SK-N-SH treated with all-trans-retinoic acid at 6 μM for 48 hours (cell line): ENCODE data around the gene TNIP3.

Experiments
- ATAC-seq: fragments of 200-7000 bp; cut with Tn5 transposase; 3 replicates; pipeline ENCODE4 v1.9.1; 2020; ENCODE audit warnings: mild to moderate bottlenecking, moderate library complexity
- ARNTL ChIP-seq: fragments of 450-650 bp; formaldehyde crosslinking; IDR thresholded peaks from 2 replicates; pipeline ENCODE4 v1.5.0; 2020; ENCODE audit warnings: low read depth, mild to moderate bottlenecking, moderate library complexity, borderline replicate concordance
- BACH2 ChIP-seq: fragments of 250-450 bp; sonication (Bioruptor Pico); IDR thresholded peaks from 2 replicates; pipeline ENCODE4 v1.9.0; 2021; ENCODE audit warnings: mild to moderate bottlenecking, borderline replicate concordance
- CSDC2 ChIP-seq: fragments of 250-450 bp; sonication (Bioruptor Pico); IDR thresholded peaks from 2 replicates; pipeline ENCODE4 v1.5.0; 2020; ENCODE audit warnings: mild to moderate bottlenecking, moderate library complexity
- CSRNP3 ChIP-seq: fragments of 250-450 bp; sonication (Bioruptor Pico); IDR thresholded peaks from 2 replicates; pipeline ENCODE4 v1.5.1; 2021; ENCODE audit warnings: mild to moderate bottlenecking, moderate library complexity
- ESRRG ChIP-seq: fragments of 250-450 bp; sonication (Bioruptor Pico); IDR thresholded peaks from 2 replicates; pipeline ENCODE4 v1.6.1; 2021; ENCODE audit warnings: mild to moderate bottlenecking
- GLIS3 ChIP-seq: fragments of 250-450 bp; sonication (Bioruptor Pico); IDR thresholded peaks from 2 replicates; pipeline ENCODE4 v1.5.0; 2020; ENCODE audit warnings: mild to moderate bottlenecking, moderate library complexity
- ISL1 ChIP-seq: fragments of 250-450 bp; sonication (Bioruptor Pico); IDR thresholded peaks from 2 replicates; pipeline ENCODE4 v2.1.2; 2022; ENCODE audit warnings: mild to moderate bottlenecking, moderate library complexity
- OSR1 ChIP-seq: fragments of 250-450 bp; sonication (Bioruptor Pico); IDR thresholded peaks from 2 replicates; pipeline ENCODE4 v1.8.0; 2022; ENCODE audit warnings: moderate library complexity, mild to moderate bottlenecking, inconsistent platforms
- POU6F1 ChIP-seq: fragments of 250-450 bp; sonication (Bioruptor Pico); IDR thresholded peaks from 2 replicates; pipeline ENCODE4 v1.8.0; 2021; ENCODE audit warnings: low read depth, mild to moderate bottlenecking, moderate library complexity, borderline replicate concordance
- PPARA ChIP-seq: fragments of 250-450 bp; sonication (Bioruptor Pico); IDR thresholded peaks from 2 replicates; pipeline ENCODE4 v1.5.0; 2020; ENCODE audit warnings: mild to moderate bottlenecking, borderline replicate concordance
- RARB ChIP-seq: fragments of 250-450 bp; sonication (Bioruptor Pico); IDR thresholded peaks from 2 replicates; pipeline ENCODE4 v1.8.0; 2021; ENCODE audit warnings: mild to moderate bottlenecking, moderate library complexity
- SNAI2 ChIP-seq: fragments of 250-450 bp; sonication (Bioruptor Pico); IDR thresholded peaks from 2 replicates; pipeline ENCODE4 v1.5.0; 2020; ENCODE audit warnings: mild to moderate bottlenecking, moderate library complexity
- TCF4 ChIP-seq: fragments of 250-450 bp; sonication (Bioruptor Pico); IDR thresholded peaks from 2 replicates; pipeline ENCODE4 v1.8.0; 2021; ENCODE audit warnings: mild to moderate bottlenecking, moderate library complexity, borderline replicate concordance
- TOX ChIP-seq: fragments of 250-450 bp; sonication (Bioruptor Pico); IDR thresholded peaks from 2 replicates; pipeline ENCODE4 v1.8.0; 2021; ENCODE audit warnings: mild to moderate bottlenecking, moderate library complexity, borderline replicate concordance
- TSHZ2 ChIP-seq: fragments of 250-450 bp; sonication (Bioruptor Pico); IDR thresholded peaks from 2 replicates; pipeline ENCODE4 v1.5.0; 2020; ENCODE audit warnings: mild to moderate bottlenecking, moderate library complexity
- ZC3H10 ChIP-seq: fragments of 250-450 bp; sonication (Bioruptor Pico); IDR thresholded peaks from 2 replicates; pipeline ENCODE4 v1.5.1; 2021; ENCODE audit warnings: mild to moderate bottlenecking, moderate library complexity
- ZFP3 ChIP-seq: fragments of 250-450 bp; sonication (Bioruptor Pico); IDR thresholded peaks from 2 replicates; pipeline ENCODE4 v1.5.0; 2020; ENCODE audit warnings: mild to moderate bottlenecking, moderate library complexity
- ZFP30 ChIP-seq: fragments of 450-650 bp; formaldehyde crosslinking; IDR thresholded peaks from 2 replicates; pipeline ENCODE4 v1.5.0; 2022; ENCODE audit warnings: mild to moderate bottlenecking, moderate library complexity
- ZNF70 ChIP-seq: fragments of 450-650 bp; formaldehyde crosslinking; IDR thresholded peaks from 2 replicates; pipeline ENCODE4 v1.5.0; 2020; ENCODE audit warnings: mild to moderate bottlenecking, moderate library complexity
- ZNF8 ChIP-seq: fragments of 450-650 bp; formaldehyde crosslinking; IDR thresholded peaks from 2 replicates; pipeline ENCODE4 v1.5.0; 2020; ENCODE audit warnings: mild to moderate bottlenecking, moderate library complexity

The TNIP3 gene

GRCh38 chr4:121125498-121125885 lies 38.6 kb downstream of the TNIP3 start:
- no peak for ATAC-seq
- TF ChIP-seq CSRNP3 (CRISPR knock-in tag): no peak

- ATAC-seq: no peak
- no peak for TF ChIP-seq CSDC2 (CRISPR knock-in tag)
- no peak for TF ChIP-seq OSR1
- TF ChIP-seq ARNTL (CRISPR knock-in tag): no peak
- no peak for TF ChIP-seq TSHZ2 (CRISPR knock-in tag)
- TF ChIP-seq RARB (CRISPR knock-in tag): no peak
- TF ChIP-seq ZC3H10 (CRISPR knock-in tag): no peak
- TF ChIP-seq SNAI2 (CRISPR knock-in tag): no peak
- TF ChIP-seq POU6F1: no peak
- TF ChIP-seq ZNF70 (CRISPR knock-in tag): no peak
- TF ChIP-seq TOX: no peak
These were observed 41.5 kb downstream of the TNIP3 start for GRCh38 chr4:121122661-121123060.

- TF ChIP-seq SNAI2 (CRISPR knock-in tag) (no peak), TOX (no peak), GLIS3 (CRISPR knock-in tag) (no peak), CSDC2 (CRISPR knock-in tag) (no peak), PPARA (CRISPR knock-in tag) (no peak), ZFP3 (no peak), ESRRG (CRISPR knock-in tag) (no peak), ZC3H10 (CRISPR knock-in tag) (no peak), TSHZ2 (CRISPR knock-in tag) (no peak), ZNF70 (CRISPR knock-in tag) (no peak), CSRNP3 (CRISPR knock-in tag) (no peak), BACH2 (CRISPR knock-in tag) (no peak), ZNF8 (CRISPR knock-in tag) (no peak), POU6F1 (no peak), ZFP30 (no peak), ISL1 (no peak), RARB (CRISPR knock-in tag) (no peak), OSR1 (no peak), TCF4 (CRISPR knock-in tag) (no peak), ARNTL (CRISPR knock-in tag) (no peak)
- ATAC-seq: no peak
These were observed 44.4 kb downstream of the TNIP3 start for GRCh38 chr4:121119715-121120114.
